GM21723 (cell line): ENCODE data around the gene UQCRHL.

ENCODE experiments used
- ATAC-seq: cut with Tn5 transposase; IDR thresholded peaks from one replicate; pipeline ENCODE4 v1.9.1; 2021; ENCODE audit warnings: mild to moderate bottlenecking, moderate library complexity; ENCODE audit not compliant: unreplicated experiment

The UQCRHL gene

GRCh38 chr1:15758953-15759661 is 48.3 kb downstream of the UQCRHL start:
- no peak for ATAC-seq

GRCh38 chr1:15758343-15758931 is 49.0 kb downstream of the UQCRHL start, which contains the start of gene FBLIM1:
Gene FBLIM1 (plus strand): TSS chr1:15758795. CDS start chr1:15764984, 6,189 bp downstream.
- ATAC-seq, result no peak

- no peak for ATAC-seq
These were observed 49.7 kb downstream of the UQCRHL start for GRCh38 chr1:15757575-15758342.
